Limb (tissue), 2 donors: ENCODE data around the gene CMIP.

Experiments
- DNase-seq, 2 donors: peaks; one replicate each; pipeline ENCODE4 v3.0.0-alpha.2; 2016; ENCODE audit errors: extremely low spot score in 2 of 2

CMIP gene

GRCh38 chr16:81446907-81447268 is 2.3 kb downstream of the CMIP start:
- DNase-seq = no peak

- DNase-seq = no peak
These were observed 2.9 kb downstream of the CMIP start for GRCh38 chr16:81447383-81448101.

GRCh38 chr16:81448154-81449131 is 3.8 kb downstream of the CMIP start:
- DNase-seq = no peak

- DNase-seq = no peak
These were observed 4.6 kb downstream of the CMIP start for GRCh38 chr16:81449241-81449640.

GRCh38 chr16:81449899-81450608 is 5.4 kb downstream of the CMIP start:
- no peak for DNase-seq

- no peak for DNase-seq
These were observed 6.3 kb downstream of the CMIP start for GRCh38 chr16:81450783-81451491.

- no peak for DNase-seq
These were observed 7.4 kb downstream of the CMIP start for GRCh38 chr16:81451753-81452680.

- DNase-seq = no peak
These were observed 8.6 kb downstream of the CMIP start for GRCh38 chr16:81453091-81453728.

GRCh38 chr16:81454044-81454443 is 9.4 kb downstream of the CMIP start:
- no peak for DNase-seq

GRCh38 chr16:81455006-81455405 is 10.4 kb downstream of the CMIP start:
- DNase-seq = no peak

GRCh38 chr16:81455720-81456494 is 11.3 kb downstream of the CMIP start:
- DNase-seq = no peak

GRCh38 chr16:81456523-81457325 is 12.1 kb downstream of the CMIP start:
- DNase-seq = no peak

- DNase-seq = no peak
These were observed 12.9 kb downstream of the CMIP start for GRCh38 chr16:81457326-81458133.

- no peak for DNase-seq
These were observed 13.6 kb downstream of the CMIP start for GRCh38 chr16:81458149-81458669.

GRCh38 chr16:81458827-81459598 is 14.4 kb downstream of the CMIP start:
- no peak for DNase-seq

GRCh38 chr16:81460075-81460474 is 15.5 kb downstream of the CMIP start:
- DNase-seq = no peak
